ENCODE measurements around the gene SCP2.

- TF ChIP-seq, protein P1, sequence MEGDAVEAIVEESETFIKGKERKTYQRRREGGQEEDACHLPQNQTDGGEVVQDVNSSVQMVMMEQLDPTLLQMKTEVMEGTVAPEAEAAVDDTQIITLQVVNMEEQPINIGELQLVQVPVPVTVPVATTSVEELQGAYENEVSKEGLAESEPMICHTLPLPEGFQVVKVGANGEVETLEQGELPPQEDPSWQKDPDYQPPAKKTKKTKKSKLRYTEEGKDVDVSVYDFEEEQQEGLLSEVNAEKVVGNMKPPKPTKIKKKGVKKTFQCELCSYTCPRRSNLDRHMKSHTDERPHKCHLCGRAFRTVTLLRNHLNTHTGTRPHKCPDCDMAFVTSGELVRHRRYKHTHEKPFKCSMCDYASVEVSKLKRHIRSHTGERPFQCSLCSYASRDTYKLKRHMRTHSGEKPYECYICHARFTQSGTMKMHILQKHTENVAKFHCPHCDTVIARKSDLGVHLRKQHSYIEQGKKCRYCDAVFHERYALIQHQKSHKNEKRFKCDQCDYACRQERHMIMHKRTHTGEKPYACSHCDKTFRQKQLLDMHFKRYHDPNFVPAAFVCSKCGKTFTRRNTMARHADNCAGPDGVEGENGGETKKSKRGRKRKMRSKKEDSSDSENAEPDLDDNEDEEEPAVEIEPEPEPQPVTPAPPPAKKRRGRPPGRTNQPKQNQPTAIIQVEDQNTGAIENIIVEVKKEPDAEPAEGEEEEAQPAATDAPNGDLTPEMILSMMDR (IDR thresholded peaks at IDR 0.05), result no peak
- no peak for TF ChIP-seq POLR2A (IDR thresholded peaks at IDR 0.05)
These were observed 19.8 kb upstream of the SCP2 start for GRCh38 chr1:52907068-52907811.

Data from right lobe of liver (tissue), 4 donors.